ENCODE results near the gene ANGPT4.

The ANGPT4 gene

DNA sequence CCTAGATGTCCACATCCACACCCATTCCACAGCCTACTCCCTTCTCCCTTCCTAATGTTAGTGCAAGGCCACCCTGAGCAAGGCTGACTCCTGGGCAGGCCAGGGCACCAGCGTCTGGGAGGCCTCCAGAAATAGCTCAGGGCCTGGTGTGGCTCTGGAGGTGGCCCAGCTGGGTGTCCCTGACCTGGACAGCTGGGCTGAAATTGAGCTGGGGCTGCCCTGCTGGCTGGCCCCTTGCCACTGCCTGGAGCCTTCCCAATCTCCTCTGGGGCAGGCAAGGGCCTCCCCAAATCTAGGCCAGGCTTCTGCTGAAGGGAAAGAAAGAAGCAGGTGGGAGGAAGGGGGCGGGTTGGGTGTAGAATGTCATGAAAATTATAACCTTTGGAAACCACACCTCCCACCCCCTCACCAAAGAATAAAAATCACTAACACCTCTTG is 80.5 kb downstream of the ANGPT4 start:
- TF ChIP-seq, protein P1, sequence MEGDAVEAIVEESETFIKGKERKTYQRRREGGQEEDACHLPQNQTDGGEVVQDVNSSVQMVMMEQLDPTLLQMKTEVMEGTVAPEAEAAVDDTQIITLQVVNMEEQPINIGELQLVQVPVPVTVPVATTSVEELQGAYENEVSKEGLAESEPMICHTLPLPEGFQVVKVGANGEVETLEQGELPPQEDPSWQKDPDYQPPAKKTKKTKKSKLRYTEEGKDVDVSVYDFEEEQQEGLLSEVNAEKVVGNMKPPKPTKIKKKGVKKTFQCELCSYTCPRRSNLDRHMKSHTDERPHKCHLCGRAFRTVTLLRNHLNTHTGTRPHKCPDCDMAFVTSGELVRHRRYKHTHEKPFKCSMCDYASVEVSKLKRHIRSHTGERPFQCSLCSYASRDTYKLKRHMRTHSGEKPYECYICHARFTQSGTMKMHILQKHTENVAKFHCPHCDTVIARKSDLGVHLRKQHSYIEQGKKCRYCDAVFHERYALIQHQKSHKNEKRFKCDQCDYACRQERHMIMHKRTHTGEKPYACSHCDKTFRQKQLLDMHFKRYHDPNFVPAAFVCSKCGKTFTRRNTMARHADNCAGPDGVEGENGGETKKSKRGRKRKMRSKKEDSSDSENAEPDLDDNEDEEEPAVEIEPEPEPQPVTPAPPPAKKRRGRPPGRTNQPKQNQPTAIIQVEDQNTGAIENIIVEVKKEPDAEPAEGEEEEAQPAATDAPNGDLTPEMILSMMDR (IDR thresholded peaks at IDR 0.05; ENCODE audit: borderline replicate concordance, insufficient read depth, low read depth, low read length), result no peak
- H3K4me3 ChIP-seq (ENCODE audit: low read depth, low read length), result no peak overlapping the region

DNA sequence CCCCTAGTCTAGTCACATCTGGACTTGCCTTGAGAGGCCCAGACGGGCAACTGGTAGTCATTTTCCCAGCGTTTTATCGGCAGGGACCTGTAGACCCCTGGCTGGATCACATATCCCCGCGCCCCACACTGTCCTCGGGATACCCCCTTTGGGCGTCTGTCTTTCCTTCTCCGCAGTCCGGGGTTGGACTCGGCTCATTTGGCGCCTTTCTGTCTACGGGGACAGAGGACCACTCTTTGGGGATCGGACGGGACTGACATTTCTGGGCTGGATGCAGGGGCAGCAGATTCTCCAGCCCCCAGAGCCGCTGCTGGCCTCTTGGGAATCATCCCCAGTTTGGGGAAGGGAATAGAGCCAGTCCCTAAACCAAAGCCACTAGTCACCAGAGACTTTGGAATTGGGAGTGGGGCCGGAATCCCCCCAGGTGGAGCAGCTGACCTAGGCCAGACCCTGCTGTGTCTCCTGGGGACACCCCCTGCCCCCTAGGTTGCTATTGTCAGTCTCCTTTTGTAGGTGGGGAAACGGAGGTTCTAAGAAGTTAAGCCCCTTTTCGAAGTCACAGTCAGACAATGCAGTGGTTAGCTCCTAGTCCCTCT is 81.9 kb downstream of the ANGPT4 start:
- TF ChIP-seq, protein P1 (IDR thresholded peaks at IDR 0.05; ENCODE audit: borderline replicate concordance, insufficient read depth, low read depth, low read length), result no peak
- H3K4me3 ChIP-seq (ENCODE audit: low read depth, low read length), result peak overlapping the region; percentile 63

DNA sequence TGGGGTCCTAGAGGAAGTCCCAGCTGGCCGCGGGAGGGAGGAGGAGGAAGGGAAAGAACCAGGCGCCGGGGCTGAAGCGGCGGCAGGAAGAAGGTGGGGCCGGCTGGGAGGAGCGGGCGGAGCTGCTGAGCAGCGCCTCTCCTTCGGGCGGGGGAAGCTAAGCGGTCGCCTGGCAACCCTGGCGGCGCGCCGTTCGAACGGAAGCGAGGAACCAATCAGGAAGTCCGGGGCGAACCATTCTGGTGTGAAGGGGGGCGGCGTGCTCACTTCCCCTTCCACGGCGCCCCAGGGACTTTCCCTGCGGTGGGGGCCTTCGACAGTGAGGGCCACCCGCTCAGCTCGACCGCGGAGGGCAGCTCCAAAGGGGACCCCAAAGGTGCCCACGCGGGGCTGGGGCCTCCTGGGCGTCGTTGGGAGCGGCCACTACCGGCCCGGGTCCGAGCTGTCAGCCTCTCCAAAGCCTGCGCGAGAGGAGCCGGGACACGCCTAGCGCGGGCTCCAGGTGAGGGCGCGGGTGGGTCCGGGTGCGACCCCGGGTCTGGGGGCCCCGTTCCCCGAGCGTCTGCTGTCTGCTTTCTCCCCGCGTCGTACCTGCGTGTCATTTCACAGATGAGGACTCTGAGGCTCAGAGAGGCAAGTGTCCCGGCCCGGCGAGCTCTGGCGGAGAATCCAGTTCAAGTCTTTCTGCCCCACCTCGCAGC is 82.5 kb downstream of the ANGPT4 start, which contains the start of gene FAM110A:
FAM110A (plus strand) TSS at position 266 of the 701 bp plus-strand sequence. CDS start 11,090 bp downstream, outside the sequence.
- TF ChIP-seq, protein P1 (IDR thresholded peaks at IDR 0.05; ENCODE audit: borderline replicate concordance, insufficient read depth, low read depth, low read length), result no peak

DNA sequence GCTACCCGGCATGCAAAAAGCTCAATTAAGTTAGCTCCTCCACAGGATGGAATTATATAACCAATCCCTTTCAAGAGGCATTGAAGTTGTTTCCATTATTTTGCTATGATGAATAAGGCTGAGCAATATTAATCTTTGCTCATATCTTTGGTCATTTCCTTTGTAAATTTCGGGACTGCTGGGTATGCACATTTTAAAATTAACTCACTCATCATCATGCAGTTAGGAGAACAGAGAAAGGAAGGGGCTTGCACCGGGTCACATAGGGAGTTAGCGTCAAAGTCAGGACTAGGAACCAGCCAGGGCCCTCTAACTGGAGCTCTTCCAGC is 83.0 kb downstream of the ANGPT4 start:
- TF ChIP-seq, protein P1 (IDR thresholded peaks at IDR 0.05; ENCODE audit: borderline replicate concordance, insufficient read depth, low read depth, low read length), result no peak
- no peak overlapping the region for H3K4me3 ChIP-seq (ENCODE audit: low read depth, low read length)

More for the DNA sequence above, 82.5 kb downstream of the ANGPT4 start, which contains the start of gene FAM110A:
- peak within 1 kb of the TSS; percentile 63 for H3K4me3 ChIP-seq (ENCODE audit: low read depth, low read length)

DNA sequence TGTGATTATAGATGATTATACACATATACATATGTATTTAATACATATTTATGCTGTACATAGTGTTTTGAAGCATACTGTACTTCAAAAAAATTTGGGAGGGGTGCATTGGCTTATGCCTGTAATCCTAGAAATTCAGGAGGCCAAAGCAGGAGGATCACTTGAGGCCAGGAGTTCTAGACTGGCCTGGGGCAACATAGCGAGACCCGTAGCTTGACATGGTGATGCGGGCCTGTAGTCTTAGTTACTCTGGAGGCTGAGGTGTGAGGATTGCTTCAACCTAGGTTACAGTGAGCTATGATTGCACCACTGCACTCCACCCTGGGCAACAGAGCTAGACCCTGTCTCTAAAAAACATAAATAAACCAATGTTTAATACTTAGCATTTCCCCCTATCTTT is 84.2 kb downstream of the ANGPT4 start:
- no peak overlapping the region for H3K4me3 ChIP-seq (ENCODE audit: low read depth, low read length)
- TF ChIP-seq, protein P1 (IDR thresholded peaks at IDR 0.05; ENCODE audit: borderline replicate concordance, insufficient read depth, low read depth, low read length), result no peak

DNA sequence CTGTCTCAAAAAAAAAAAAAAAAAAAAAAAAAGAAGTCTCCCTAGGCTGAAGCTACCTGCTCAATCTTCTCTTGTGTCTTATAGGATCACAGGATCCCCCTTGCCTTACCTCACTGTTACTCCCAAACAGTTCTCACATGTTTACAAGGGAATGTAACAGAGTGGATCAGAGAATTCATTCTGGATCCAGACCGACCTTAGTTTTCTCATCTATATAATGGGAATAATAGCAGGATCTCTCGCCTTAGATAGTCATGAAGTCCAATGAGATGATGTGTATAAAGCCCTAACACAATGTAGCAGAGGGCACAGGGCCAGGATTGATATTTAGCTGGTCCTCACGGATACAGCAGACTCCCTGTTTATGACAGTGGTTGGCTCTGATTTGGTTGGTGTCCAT is 84.9 kb downstream of the ANGPT4 start:
- TF ChIP-seq, protein P1 (IDR thresholded peaks at IDR 0.05; ENCODE audit: borderline replicate concordance, insufficient read depth, low read depth, low read length), result no peak
- no peak overlapping the region for H3K4me3 ChIP-seq (ENCODE audit: low read depth, low read length)

DNA sequence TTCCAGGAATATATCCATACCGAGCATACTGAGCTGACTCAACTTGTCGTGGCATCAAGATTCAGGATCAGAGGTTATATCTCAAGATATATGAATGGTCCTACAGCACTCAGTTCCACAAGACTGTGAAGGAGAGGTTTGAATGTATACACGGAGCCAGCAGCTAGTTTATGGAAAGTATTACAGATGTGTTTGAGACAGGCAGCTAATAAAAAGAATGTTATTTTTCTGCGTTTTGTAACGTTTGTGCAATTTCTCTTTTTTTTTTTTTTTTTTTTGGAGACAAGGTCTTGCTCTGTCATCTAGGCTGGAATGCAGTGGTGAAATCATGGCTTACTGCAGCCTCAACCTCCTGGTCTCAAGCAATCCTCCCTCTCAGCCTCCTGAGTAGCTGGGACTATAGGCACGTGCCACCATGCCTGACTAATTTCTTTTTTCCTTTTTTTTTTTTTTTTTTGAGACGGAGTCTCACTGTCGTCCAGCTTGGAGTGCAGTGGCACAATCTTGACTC is 86.1 kb downstream of the ANGPT4 start:
- TF ChIP-seq, protein P1 (IDR thresholded peaks at IDR 0.05; ENCODE audit: borderline replicate concordance, insufficient read depth, low read depth, low read length), result no peak

More for the DNA sequence above, 86.1 kb downstream of the ANGPT4 start:
- H3K4me3 ChIP-seq (ENCODE audit: low read depth, low read length), result no peak overlapping the region

Data from GM12875 (cell line).